ENCODE measurements around the gene ZNF280C. TPM values are rescaled to one million over a fixed set of nuclear protein-coding genes. Genes with fewer than 3 reads are reported as not detected.
A peak's percentile ranks its signal among the peaks of the same experiment; 100 is the strongest.

ZNF280C gene
- total and polyA plus RNA-seq, 2 of the 13 experiments (the other 11 are each of a cell fraction or from before 2014, with no cell fraction given) = 3.0 to 3.3 TPM

- TF ChIP-seq ZNF891 (CRISPR knock-in tag; IDR thresholded peaks at IDR 0.05) = peak; percentile 25; the same call in 1 of the 2 replicates
- no peak for TF ChIP-seq SKI (IDR thresholded peaks at IDR 0.05; ENCODE audit: partially characterized antibody)
- TF ChIP-seq BRF2 (CRISPR knock-in tag; IDR thresholded peaks at IDR 0.05) = no peak
- TF ChIP-seq ETV6 (CRISPR knock-in tag; conservative IDR thresholded peaks at IDR 0.05) = 0 out of 2 replicates have a peak, but pooled peaks have one; percentile 29
- TF ChIP-seq GABPA (IDR thresholded peaks at IDR 0.05; ENCODE audit: low read depth, low read length) = no peak
- peak; percentile 41 for TF ChIP-seq GABPA (CRISPR knock-in tag; IDR thresholded peaks at IDR 0.05; ENCODE audit: low read depth)
- peak; percentile 12; the same call in 1 of the 2 replicates for TF ChIP-seq NR0B2 (CRISPR knock-in tag; IDR thresholded peaks at IDR 0.05)
- TF ChIP-seq ZBED4 (CRISPR knock-in tag; IDR thresholded peaks at IDR 0.05; ENCODE audit: borderline replicate concordance) = no peak
- 0 out of 2 replicates have a peak, but pooled peaks have one; percentile 76 for TF ChIP-seq ZNF276 (CRISPR knock-in tag; IDR thresholded peaks at IDR 0.05; ENCODE audit: low read depth)
- TF ChIP-seq SNAI1 (CRISPR knock-in tag; IDR thresholded peaks at IDR 0.05; ENCODE audit: borderline replicate concordance) = peak; percentile 48; the same call in 1 of the 2 replicates
- TF ChIP-seq MXI1 (IDR thresholded peaks at IDR 0.05; ENCODE audit: borderline replicate concordance, low read depth, low read length) = peak; percentile 23; the same call in 1 of the 3 replicates
- no peak for TF ChIP-seq MEIS1 (CRISPR knock-in tag; IDR thresholded peaks at IDR 0.05; ENCODE audit: borderline replicate concordance)
- TF ChIP-seq TAF15 (IDR thresholded peaks at IDR 0.05; ENCODE audit: low read depth, low read length, poor library complexity, severe bottlenecking) = no peak
- TF ChIP-seq ELF1 (CRISPR knock-in tag; IDR thresholded peaks at IDR 0.05) = peak; percentile 52; the same call in 1 of the 2 replicates
- peak; percentile 34; the same call in 1 of the 2 replicates for TF ChIP-seq GZF1 (CRISPR knock-in tag; IDR thresholded peaks at IDR 0.05)
- TF ChIP-seq HNRNPLL (IDR thresholded peaks at IDR 0.05; ENCODE audit: low read depth, low read length, poor library complexity, severe bottlenecking) = peak; percentile 100
- no peak; the same call in none of the 2 replicates for TF ChIP-seq POGZ (CRISPR knock-in tag; IDR thresholded peaks at IDR 0.05)
- peak; percentile 29; the same call in 1 of the 2 replicates for TF ChIP-seq PITX1 (CRISPR knock-in tag; IDR thresholded peaks at IDR 0.05)
- TF ChIP-seq ZNF44 (CRISPR knock-in tag; IDR thresholded peaks at IDR 0.05) = no peak
- no peak for TF ChIP-seq ZNF354B (CRISPR knock-in tag; IDR thresholded peaks at IDR 0.05)
- no peak for TF ChIP-seq PAF1 (CRISPR knock-in tag; IDR thresholded peaks at IDR 0.05)
- peak; percentile 75 for TF ChIP-seq PHF21A (CRISPR knock-in tag; IDR thresholded peaks at IDR 0.05)
These were observed 102.8 kb downstream of the ZNF280C start, which contains the start of gene AIFM1 (continued) for GRCh38 chrX:130165703-130166502.
